ENCODE data around the gene SNRPD3.

GRCh38 chr22:24585927-24586546, 30.2 kb downstream of the SNRPD3 start:
- TF ChIP-seq POLR2AphosphoS5 (IDR thresholded peaks at IDR 0.05) (no peak), POLR2A (IDR thresholded peaks at IDR 0.05) (no peak), EP300 (IDR thresholded peaks at IDR 0.05) (no peak)
- TF ChIP-seq, protein P1, sequence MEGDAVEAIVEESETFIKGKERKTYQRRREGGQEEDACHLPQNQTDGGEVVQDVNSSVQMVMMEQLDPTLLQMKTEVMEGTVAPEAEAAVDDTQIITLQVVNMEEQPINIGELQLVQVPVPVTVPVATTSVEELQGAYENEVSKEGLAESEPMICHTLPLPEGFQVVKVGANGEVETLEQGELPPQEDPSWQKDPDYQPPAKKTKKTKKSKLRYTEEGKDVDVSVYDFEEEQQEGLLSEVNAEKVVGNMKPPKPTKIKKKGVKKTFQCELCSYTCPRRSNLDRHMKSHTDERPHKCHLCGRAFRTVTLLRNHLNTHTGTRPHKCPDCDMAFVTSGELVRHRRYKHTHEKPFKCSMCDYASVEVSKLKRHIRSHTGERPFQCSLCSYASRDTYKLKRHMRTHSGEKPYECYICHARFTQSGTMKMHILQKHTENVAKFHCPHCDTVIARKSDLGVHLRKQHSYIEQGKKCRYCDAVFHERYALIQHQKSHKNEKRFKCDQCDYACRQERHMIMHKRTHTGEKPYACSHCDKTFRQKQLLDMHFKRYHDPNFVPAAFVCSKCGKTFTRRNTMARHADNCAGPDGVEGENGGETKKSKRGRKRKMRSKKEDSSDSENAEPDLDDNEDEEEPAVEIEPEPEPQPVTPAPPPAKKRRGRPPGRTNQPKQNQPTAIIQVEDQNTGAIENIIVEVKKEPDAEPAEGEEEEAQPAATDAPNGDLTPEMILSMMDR (IDR thresholded peaks at IDR 0.05) = no peak
